Measurements from ENCODE around the gene MAGI3. TPM values are rescaled to one million over a fixed set of nuclear protein-coding genes. Genes with fewer than 3 reads are reported as not detected.

MAGI3 gene
- total RNA-seq, 1 donor: 7.3 TPM

GRCh38 chr1:113659035-113659434 lies 268.7 kb downstream of the MAGI3 start:
- no peak overlapping the region for H3K4me3 ChIP-seq (ENCODE audit: low read depth, low read length)
- TF ChIP-seq CTCF (IDR thresholded peaks at IDR 0.05; ENCODE audit: insufficient read depth, low read depth, low read length): no peak
- DNase-seq (ENCODE audit: low read depth): no peak

GRCh38 chr1:113659556-113659955 lies 269.2 kb downstream of the MAGI3 start:
- no peak for TF ChIP-seq CTCF (IDR thresholded peaks at IDR 0.05; ENCODE audit: insufficient read depth, low read depth, low read length)
- DNase-seq (ENCODE audit: low read depth): no peak
- H3K4me3 ChIP-seq (ENCODE audit: low read depth, low read length): no peak overlapping the region

- DNase-seq (ENCODE audit: low read depth): no peak
- TF ChIP-seq CTCF (IDR thresholded peaks at IDR 0.05; ENCODE audit: insufficient read depth, low read depth, low read length): no peak
- H3K4me3 ChIP-seq (ENCODE audit: low read depth, low read length): no peak overlapping the region
These were observed 269.8 kb downstream of the MAGI3 start for GRCh38 chr1:113660088-113660487.

- no peak overlapping the region for H3K4me3 ChIP-seq (ENCODE audit: low read depth, low read length)
- no peak for DNase-seq (ENCODE audit: low read depth)
- TF ChIP-seq CTCF (IDR thresholded peaks at IDR 0.05; ENCODE audit: insufficient read depth, low read depth, low read length): no peak
These were observed 271.8 kb downstream of the MAGI3 start for GRCh38 chr1:113662101-113662500.

GRCh38 chr1:113663165-113663951 lies 273.0 kb downstream of the MAGI3 start:
- DNase-seq (ENCODE audit: low read depth): peak; percentile 16
- no peak overlapping the region for H3K4me3 ChIP-seq (ENCODE audit: low read depth, low read length)
- TF ChIP-seq CTCF (IDR thresholded peaks at IDR 0.05; ENCODE audit: insufficient read depth, low read depth, low read length): no peak

GRCh38 chr1:113665071-113665470 lies 274.8 kb downstream of the MAGI3 start:
- no peak for DNase-seq (ENCODE audit: low read depth)
- TF ChIP-seq CTCF (IDR thresholded peaks at IDR 0.05; ENCODE audit: insufficient read depth, low read depth, low read length): no peak
- H3K4me3 ChIP-seq (ENCODE audit: low read depth, low read length): no peak overlapping the region

GRCh38 chr1:113666126-113666525 lies 275.8 kb downstream of the MAGI3 start:
- H3K4me3 ChIP-seq (ENCODE audit: low read depth, low read length): no peak overlapping the region
- DNase-seq (ENCODE audit: low read depth): no peak
- no peak for TF ChIP-seq CTCF (IDR thresholded peaks at IDR 0.05; ENCODE audit: insufficient read depth, low read depth, low read length)
